Esophagus muscularis mucosa (tissue), 3 donors: ENCODE data around the gene SIPA1L3.

Source experiments
- CTCF ChIP-seq, 3 experiments: fragments of 200-600 bp in 2 of 3; fragments of 450-650 bp in 1 of 3; sonication (generic) in 2 of 3; IDR thresholded peaks; one replicate each; pipeline ENCODE4 v1.5.1; 2017 to 2019; ENCODE audit warnings: antibody characterized with exemption in 3 of 3, mild to moderate bottlenecking in 2 of 3, moderate library complexity in 1 of 3
- POLR2A ChIP-seq: fragments of 450-650 bp; IDR thresholded peaks from one replicate; pipeline ENCODE4 v1.6.1; 2017; ENCODE audit warnings: antibody characterized with exemption, moderate library complexity, mild to moderate bottlenecking, low read depth
- POLR2AphosphoS5 ChIP-seq, 2 donors: sonication (generic); formaldehyde crosslinking; IDR thresholded peaks; one replicate each; pipeline ENCODE4 v1.6.1; 2017; ENCODE audit warnings: antibody characterized with exemption in 2 of 2

- TF ChIP-seq CTCF (IDR thresholded peaks at IDR 0.05): no peak
- no peak for TF ChIP-seq POLR2A
- peak in 1 of 2 donors; percentile 7 for TF ChIP-seq POLR2AphosphoS5 (IDR thresholded peaks at IDR 0.05)
These were observed 238.6 kb downstream of the SIPA1L3 start for GRCh38 chr19:38145623-38146022.
